ENCODE data around the gene DIAPH1. TPM values are rescaled to one million over a fixed set of nuclear protein-coding genes. Genes with fewer than 3 reads are reported as not detected.
A peak's percentile ranks its signal among the peaks of the same experiment; 100 is the strongest.

The DIAPH1 gene
- 100 to 1,000 TPM in 3 of 4 donors, 10 to 100 TPM in 1; 63.0 to 157 (median 124) TPM for total RNA-seq

- no peaks in the 10 kb centered on the region for H3K27me3 ChIP-seq
- H3K27ac ChIP-seq, result peak within 1 kb of the TSS; percentile 97 to 99 (median 97)
- WGBS, 2 donors, result 3 to 5% methylated on average over 14 to 26 of the region's 70 CpGs
- H3K9me3 ChIP-seq, result no peaks in the 10 kb centered on the region
- peak in 3 of 4 donors; percentile 77 to 95 (median 85) for TF ChIP-seq POLR2A (IDR thresholded peaks at IDR 0.05)
- TF ChIP-seq CTCF (IDR thresholded peaks at IDR 0.05), result peak; percentile 98 to 100 (median 99)
- H3K4me3 ChIP-seq, result peak within 1 kb of the TSS; percentile 76 to 100 (median 84)
- intact Hi-C loops (cut with DNase I), result no loop called here
- H3K4me1 ChIP-seq, result peaks cover 17 to 40% (median 21%) of the 10 kb centered on the region in 3 donors
- peak; percentile 90 for DNase-seq
- peaks cover 0 to 43% (median 26%) of the 10 kb centered on the region in 3 donors for H3K36me3 ChIP-seq
Measured at GRCh38 chr5:141618804-141619554, at the start of gene DIAPH1. DIAPH1 (minus strand) TSS chr5:141619000; CDS start chr5:141618914, 86 bp downstream.

- no peaks in the 10 kb centered on the region for H3K27me3 ChIP-seq
- H3K27ac ChIP-seq, result no peak overlapping the region
- WGBS, 2 donors, result 85 to 92% methylated on average over 11 to 13 of the region's 18 CpGs
- peaks cover 0 to 8% (median 0%) of the 10 kb centered on the region in 3 donors for H3K4me1 ChIP-seq
- TF ChIP-seq CTCF (IDR thresholded peaks at IDR 0.05), result no peak
- TF ChIP-seq POLR2A (IDR thresholded peaks at IDR 0.05), result no peak
- intact Hi-C loops (cut with DNase I), result no loop called here
- DNase-seq, result no peak
- H3K4me3 ChIP-seq, result no peak overlapping the region
- H3K36me3 ChIP-seq, result peaks cover 0 to 32% (median 0%) of the 10 kb centered on the region in 3 donors
- H3K9me3 ChIP-seq, result no peaks in the 10 kb centered on the region
Measured at GRCh38 chr5:141665995-141666940, 47.5 kb upstream of the DIAPH1 start.

- 31 to 62% methylated on average over 2 to 3 of the region's 13 CpGs for WGBS, 2 donors
- no peak overlapping the region for H3K27ac ChIP-seq
- peaks cover 0 to 32% (median 0%) of the 10 kb centered on the region in 3 donors for H3K36me3 ChIP-seq
- DNase-seq, result no peak
- no peak overlapping the region for H3K4me3 ChIP-seq
- TF ChIP-seq CTCF (IDR thresholded peaks at IDR 0.05) (peak; percentile 79 to 89 (median 86)), POLR2A (IDR thresholded peaks at IDR 0.05) (no peak)
- H3K27me3 ChIP-seq, result no peaks in the 10 kb centered on the region
- H3K4me1 ChIP-seq, result peaks cover 0 to 6% (median 0%) of the 10 kb centered on the region in 3 donors
- H3K9me3 ChIP-seq, result no peaks in the 10 kb centered on the region
- intact Hi-C loops (cut with DNase I), result no loop called here
Measured at GRCh38 chr5:141664733-141665461, 46.1 kb upstream of the DIAPH1 start.

GRCh38 chr5:141663506-141663905, 44.7 kb upstream of the DIAPH1 start:
- no peak for TF ChIP-seq CTCF (IDR thresholded peaks at IDR 0.05)
- no peak for TF ChIP-seq POLR2A (IDR thresholded peaks at IDR 0.05)
- DNase-seq, result no peak
- Histone ChIP-seq H3K4me1 (peaks cover 0 to 6% (median 0%) of the 10 kb centered on the region in 3 donors), H3K27me3 (no peaks in the 10 kb centered on the region), H3K36me3 (peaks cover 0 to 29% (median 0%) of the 10 kb centered on the region in 3 donors), H3K4me3 (no peak overlapping the region), H3K9me3 (no peaks in the 10 kb centered on the region), H3K27ac (no peak overlapping the region)
- intact Hi-C loops (cut with DNase I), result no loop called here
- WGBS, 2 donors, result 82 to 90% methylated on average over 8 of the region's 8 CpGs
